IMR-90 (cell line): ENCODE measurements around the gene RGS17. TPM values are rescaled to one million over a fixed set of nuclear protein-coding genes. Genes with fewer than 3 reads are reported as not detected.
A peak's percentile ranks its signal among the peaks of the same experiment; 100 is the strongest.

ENCODE experiments used
- ATAC-seq: fragments of 200-7000 bp; cut with Tn5 transposase; 2 replicates; pipeline ENCODE4 v1.9.1; 2020; ENCODE audit warnings: low read depth, mild to moderate bottlenecking, moderate library complexity
- BruUV-seq: library from RNA; stranded (reverse); fragments of 400-500 nt; replicated peaks from 2 replicates; lab custom pipeline; 2021; lab: Mats Ljungman, UMichigan
- CTCF ChIA-PET: fragments of 300-600 bp; formaldehyde crosslinking; extraction: SDS; loops from one replicate; lab custom pipeline; 2021; ENCODE audit warnings: antibody characterized with exemption; lab: Yijun Ruan, JAX
- POLR2A ChIA-PET: fragments of 300-600 bp; sonication (Branson Sonifier 250); formaldehyde crosslinking; loops from one replicate; lab custom pipeline; 2022; ENCODE audit warnings: antibody characterized with exemption; ENCODE audit not compliant: unreplicated experiment; lab: Charles Lee
- DNase-seq: peaks from one replicate; pipeline ENCODE4 v3.0.0; 2013
- H2AFZ ChIP-seq: replicated peaks from 2 replicates; pipeline ENCODE3; 2013; ENCODE audit warnings: low read length, mild to moderate bottlenecking; ENCODE audit not compliant: poor library complexity
- H2AK5ac ChIP-seq: 2 replicates; pipeline ENCODE4 v1.6.1; 2013; ENCODE audit warnings: low read depth, low read length, inconsistent platforms
- H2AK9ac ChIP-seq: replicated peaks from 2 replicates; pipeline ENCODE3; 2013; ENCODE audit warnings: mild to moderate bottlenecking, low read depth, low read length, moderate library complexity; ENCODE audit not compliant: poor library complexity
- H2BK120ac ChIP-seq: 2 replicates; pipeline ENCODE4 v1.6.1; 2013; ENCODE audit warnings: low read depth, low read length, inconsistent platforms
- H2BK15ac ChIP-seq: 3 replicates; pipeline ENCODE4 v1.6.1; 2013; ENCODE audit warnings: low read depth, low read length, inconsistent platforms
- H2BK20ac ChIP-seq: 2 replicates; pipeline ENCODE4 v1.6.1; 2013; ENCODE audit warnings: low read depth, mild to moderate bottlenecking, inconsistent platforms, low read length, moderate library complexity
- H2BK5ac ChIP-seq: 2 replicates; pipeline ENCODE4 v1.6.1; 2013; ENCODE audit warnings: mild to moderate bottlenecking, low read depth, low read length, inconsistent platforms; ENCODE audit not compliant: poor library complexity, severe bottlenecking
- H3K14ac ChIP-seq: replicated peaks from 2 replicates; pipeline ENCODE4 v1.6.1; 2013; ENCODE audit warnings: low read depth, low read length, inconsistent platforms
- H3K18ac ChIP-seq: 2 replicates; pipeline ENCODE4 v1.6.1; 2013; ENCODE audit warnings: low read depth, low read length, control low read depth
- H3K23ac ChIP-seq: 2 replicates; pipeline ENCODE4 v1.6.1; 2013; ENCODE audit warnings: low read depth, low read length, inconsistent platforms
- H3K27ac ChIP-seq: 2 replicates; pipeline ENCODE4 v1.5.1; 2013; ENCODE audit warnings: mild to moderate bottlenecking, control low read depth, low read length; ENCODE audit not compliant: insufficient read depth
- H3K27me3 ChIP-seq: 2 replicates; pipeline ENCODE4 v1.6.1; 2013; ENCODE audit warnings: low read length; ENCODE audit not compliant: control insufficient read depth, insufficient read depth
- H3K36me3 ChIP-seq: 2 replicates; pipeline ENCODE4 v1.6.1; 2013; ENCODE audit warnings: low read length, mixed read lengths; ENCODE audit not compliant: control insufficient read depth, insufficient read depth
- H3K4ac ChIP-seq: 2 replicates; pipeline ENCODE4 v1.6.1; 2013; ENCODE audit warnings: low read depth, low read length, inconsistent platforms
- H3K4me1 ChIP-seq: 2 replicates; pipeline ENCODE4 v1.6.1; 2013; ENCODE audit warnings: low read length, mixed read lengths; ENCODE audit not compliant: control insufficient read depth, insufficient read depth
- H3K4me2 ChIP-seq: 2 replicates; pipeline ENCODE4 v1.6.1; 2013; ENCODE audit warnings: low read depth, mild to moderate bottlenecking, control low read depth, low read length, moderate library complexity
- H3K4me3 ChIP-seq: 2 replicates; pipeline ENCODE4 v1.5.1; 2013; ENCODE audit warnings: low read depth, mild to moderate bottlenecking, control low read depth, low read length, moderate library complexity; ENCODE audit not compliant: insufficient read depth
- H3K56ac ChIP-seq: 2 replicates; pipeline ENCODE4 v1.6.1; 2013; ENCODE audit warnings: low read length, inconsistent platforms; ENCODE audit not compliant: insufficient read depth; ENCODE audit errors: extremely low read depth
- H3K79me1 ChIP-seq, 2 experiments: 2 replicates each; pipeline ENCODE4 v1.6.1; 2013; ENCODE audit warnings: low read length in 2 of 2, inconsistent platforms in 1 of 2, low read depth in 1 of 2
- H3K9ac ChIP-seq: 2 replicates; pipeline ENCODE4 v1.6.1; 2013; ENCODE audit warnings: low read depth, low read length, control low read depth
- H3K9me1 ChIP-seq: 2 replicates; pipeline ENCODE4 v1.6.1; 2013; ENCODE audit warnings: low read length, inconsistent platforms; ENCODE audit not compliant: insufficient read depth
- H3K9me3 ChIP-seq: 2 replicates; pipeline ENCODE4 v1.6.1; 2013; ENCODE audit warnings: low read length; ENCODE audit not compliant: control insufficient read depth, insufficient read depth
- H4K20me1 ChIP-seq: 2 replicates; pipeline ENCODE4 v1.6.1; 2013; ENCODE audit warnings: low read length, inconsistent platforms; ENCODE audit not compliant: insufficient read depth
- H4K5ac ChIP-seq: 2 replicates; pipeline ENCODE4 v1.6.1; 2013; ENCODE audit warnings: mild to moderate bottlenecking, low read depth, low read length, control low read depth
- H4K8ac ChIP-seq, 2 experiments: 2 replicates each; pipeline ENCODE4 v1.6.1; 2013; ENCODE audit warnings: low read depth in 2 of 2, low read length in 2 of 2, control low read depth in 1 of 2, inconsistent platforms in 1 of 2
- H4K91ac ChIP-seq: 2 replicates; pipeline ENCODE4 v1.6.1; 2013; ENCODE audit warnings: low read depth, low read length, inconsistent platforms; ENCODE audit not compliant: insufficient read depth
- BHLHE40 ChIP-seq: fragments of 150-350 bp; IDR thresholded peaks from 2 replicates; pipeline ENCODE4 v1.6.1; 2016; ENCODE audit warnings: mild to moderate bottlenecking, low read depth, low read length
- CHD1 ChIP-seq: IDR thresholded peaks from 2 replicates; pipeline ENCODE4 v1.6.1; 2012; ENCODE audit warnings: low read depth, low read length, improper control_type of control experiment
- MAFK ChIP-seq: IDR thresholded peaks from 2 replicates; pipeline ENCODE4 v1.6.1; 2012; ENCODE audit warnings: low read depth, low read length, improper control_type of control experiment
- MXI1 ChIP-seq: IDR thresholded peaks from 2 replicates; pipeline ENCODE4 v1.6.1; 2012; ENCODE audit warnings: low read depth, mild to moderate bottlenecking, low read length, moderate library complexity, borderline replicate concordance
- WGBS, 2 experiments: methylation state at CpG; one replicate each; pipeline versions ENCODE4 v1.1.5 to v1.1.7; 2013; ENCODE audit warnings: missing lambda C conversion rate in 2 of 2; ENCODE audit not compliant: insufficient read length in 1 of 2; ENCODE audit errors: extremely low coverage in 2 of 2; 5-methylcytosine and 5-hydroxymethylcytosine counted together
- dilution Hi-C: fragments of 300-500 bp; cut with HindIII; formaldehyde crosslinking; loops from one replicate; pipeline ENCODE4 v1.14.3; 2018; ENCODE audit warnings: low sequenced_read_pairs; ENCODE audit not compliant: unreplicated experiment
- in situ Hi-C: fragments of 300-500 bp; cut with MboI; formaldehyde crosslinking; loops from 3 replicates; pipeline ENCODE4 v1.14.3; 2019; ENCODE audit warnings: low sequenced_read_pairs, inconsistent platforms, mixed read lengths
- intact Hi-C: fragments of 100-400 bp; cut with micrococcal nuclease; formaldehyde crosslinking; loops from 2 replicates; pipeline ENCODE4 v1.10.0; 2022
- polyA plus RNA-seq, 3 experiments: library from polyadenylated mRNA; depleted of rRNA; stranded (reverse); fragments of >200 nt; gene quantifications; 2 replicates each; pipeline ENCODE4 v1.2.3, GENCODE V29; 2012; ENCODE audit warnings: low replicate concordance in 1 of 3
- total RNA-seq: library from RNA; depleted of rRNA; stranded (reverse); fragments of >200 nt; gene quantifications from 2 replicates; pipeline ENCODE4 v1.2.3, GENCODE V29; 2012

RGS17 gene
- total and polyA plus RNA-seq, 2 of the 4 experiments (the other 2 are of a cell fraction) = 0.75 to 1.4 TPM

DNA sequence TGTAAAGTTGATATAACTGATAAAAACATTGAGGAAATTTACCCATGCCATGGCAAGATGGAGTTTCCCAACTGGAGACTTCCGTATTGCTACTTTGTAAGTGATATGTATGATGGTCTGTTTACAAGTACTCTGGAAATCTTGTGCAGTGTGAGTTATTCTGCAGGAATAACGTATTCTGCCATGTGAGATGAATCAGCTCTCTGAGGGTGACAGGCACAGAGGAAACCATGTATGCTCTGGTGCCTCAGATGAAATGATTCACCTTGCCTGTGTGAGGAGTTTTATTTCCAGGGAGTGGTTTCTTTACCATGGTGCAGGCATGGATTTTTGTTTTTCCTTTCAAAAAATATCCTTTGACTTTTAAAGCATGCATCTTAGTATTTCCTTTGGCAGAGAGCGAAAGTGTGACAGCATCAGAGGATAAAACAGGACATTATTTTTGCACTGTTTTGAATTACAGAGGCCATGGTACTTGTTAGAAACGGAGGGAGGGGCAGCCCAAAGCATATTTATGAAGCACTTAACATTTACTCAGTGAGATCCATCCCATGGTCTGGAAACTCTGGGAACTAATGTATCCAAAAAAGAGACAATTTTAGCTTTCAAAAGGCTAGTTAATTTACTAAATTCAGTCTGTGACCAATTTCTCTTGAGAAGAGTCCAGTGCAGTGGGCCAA lies 92.6 kb downstream of the RGS17 start:
- H3K9me1 ChIP-seq = no peaks in the 10 kb centered on the region
- no peak overlapping the region for H4K91ac ChIP-seq
- H4K8ac ChIP-seq = no peak overlapping the region; a peak in 1 of 4 replicates
- H3K14ac ChIP-seq = no peak overlapping the region
- no TSS peak for BruUV-seq
- dilution Hi-C loops = no loop called here
- H2BK15ac ChIP-seq = no peak overlapping the region
- no peak overlapping the region for H2BK20ac ChIP-seq
- H3K18ac ChIP-seq = no peak overlapping the region
- no peaks in the 10 kb centered on the region for H4K20me1 ChIP-seq
- no peak overlapping the region for H3K27ac ChIP-seq
- in situ Hi-C loops = loop anchor here (25.0 kb wide), 2 partner anchors 474 to 1124 kb away; no protein-coding TSS in a partner anchor
- TF ChIP-seq MAFK (peak; percentile 12; the same call in 1 of the 2 replicates), BHLHE40 (peak; percentile 11; the same call in 1 of the 2 replicates), MXI1 (no peak), CHD1 (no peak)
- H2AK5ac ChIP-seq = no peak overlapping the region
- H4K5ac ChIP-seq = no peak overlapping the region
- H3K4me2 ChIP-seq = no peak overlapping the region
- H3K79me1 ChIP-seq = no peaks in the 10 kb centered on the region
- H3K36me3 ChIP-seq = peaks cover 10% of the 10 kb centered on the region
- H2AFZ ChIP-seq = no peak overlapping the region
- H3K4me3 ChIP-seq = no peak overlapping the region
- CTCF ChIA-PET = interaction anchor here (1.1 kb wide), 1 partner anchor 69 kb away, joined by 3 read pairs; no protein-coding TSS in a partner anchor
- WGBS, 2 experiments = 40% methylated on average over 1 of the region's 4 CpGs; no CpG with 5 or more reads in 1 of the 2 experiments
- H3K4me1 ChIP-seq = no peaks in the 10 kb centered on the region
- intact Hi-C loops = loop anchor here (10.0 kb wide), 1 partner anchor 1116 kb away; no protein-coding TSS in a partner anchor
- H3K27me3 ChIP-seq = no peaks in the 10 kb centered on the region
- no peak overlapping the region for H3K23ac ChIP-seq
- H2AK9ac ChIP-seq = no peak overlapping the region
- POLR2A ChIA-PET = interaction anchor here (0.6 kb wide), 1 partner anchor 9 kb away, joined by 8 read pairs; no protein-coding TSS in a partner anchor
- H3K9me3 ChIP-seq = no peaks in the 10 kb centered on the region
- ATAC-seq = peak; percentile 85
- no peak overlapping the region for H3K9ac ChIP-seq
- no peak overlapping the region for H3K4ac ChIP-seq
- H3K56ac ChIP-seq = no peak overlapping the region
- peak; percentile 84 for DNase-seq
- H2BK5ac ChIP-seq = no peak overlapping the region
- no peak overlapping the region for H2BK120ac ChIP-seq
